Vagina (tissue), 2 donors: ENCODE results near the gene MDGA2. TPM values are rescaled to one million over a fixed set of nuclear protein-coding genes. Genes with fewer than 3 reads are reported as not detected.
"Not testable (repeated sequence)": the region's sequence is repeated elsewhere in the genome, so short reads cannot be mapped to it uniquely, and the experiment has no call there.

Source experiments
- DNase-seq, 2 donors: peaks; one replicate each; pipeline ENCODE4 v3.0.0-alpha.2; 2017; ENCODE audit errors: extremely low spot score in 2 of 2
- H3K27ac ChIP-seq: fragments of 200-600 bp; sonication (generic); one replicate; pipeline ENCODE4 v1.5.1; 2019
- H3K27me3 ChIP-seq: fragments of 200-600 bp; sonication (generic); one replicate; pipeline ENCODE4 v1.5.1; 2019
- H3K36me3 ChIP-seq, 2 donors: fragments of 200-600 bp; sonication (generic); one replicate each; pipeline ENCODE4 v1.5.1; 2017 to 2019
- H3K4me1 ChIP-seq: fragments of 200-600 bp; sonication (generic); one replicate; pipeline ENCODE4 v1.5.1; 2019
- H3K4me3 ChIP-seq, 2 donors: fragments of 200-600 bp; sonication (generic); 1 replicate in 1 of 2; 2 replicates in 1 of 2; pipeline ENCODE4 v1.5.1; 2016 to 2019
- H3K9me3 ChIP-seq: fragments of 200-600 bp; sonication (generic); one replicate; pipeline ENCODE4 v1.5.1; 2019
- CTCF ChIP-seq, 3 experiments: fragments of 450-650 bp in 2 of 3; fragments of 200-600 bp in 1 of 3; sonication (generic) in 1 of 3; IDR thresholded peaks; one replicate each; pipeline ENCODE4 v1.5.1; 2017 to 2019; ENCODE audit warnings: antibody characterized with exemption in 3 of 3, mild to moderate bottlenecking in 2 of 3, moderate library complexity in 2 of 3
- POLR2A ChIP-seq, 2 donors: fragments of 450-650 bp; IDR thresholded peaks; one replicate each; pipeline ENCODE4 v1.6.1; 2017; ENCODE audit warnings: antibody characterized with exemption in 2 of 2, mild to moderate bottlenecking in 2 of 2, moderate library complexity in 2 of 2
- POLR2AphosphoS5 ChIP-seq, 2 donors: sonication (generic); formaldehyde crosslinking; IDR thresholded peaks; one replicate each; pipeline ENCODE4 v1.9.0; 2017; ENCODE audit warnings: antibody characterized with exemption in 2 of 2, mild to moderate bottlenecking in 2 of 2, low read depth in 1 of 2; ENCODE audit not compliant: insufficient read depth in 1 of 2
- intact Hi-C: fragments of 100-400 bp; cut with DNase I; formaldehyde crosslinking; loops from one replicate; pipeline ENCODE4 v1.15.1; 2023
- total RNA-seq: library from RNA; depleted of rRNA; stranded (reverse); fragments of >200 nt; gene quantifications from one replicate; pipeline ENCODE4 v1.2.3, GENCODE V29; 2016

The MDGA2 gene
- total RNA-seq, 1 donor from 2014 or later: not detected

GRCh38 chr14:46951103-46951502 is 724.3 kb downstream of the MDGA2 start:
- intact Hi-C loops: no loop called here

GRCh38 chr14:46940611-46941010 is 734.8 kb downstream of the MDGA2 start:
- H3K9me3 ChIP-seq: no peaks in the 10 kb centered on the region
- TF ChIP-seq POLR2AphosphoS5 (IDR thresholded peaks at IDR 0.05; ENCODE audit: insufficient read depth in 1 of 2, low read depth in 1 of 2) (no peak), CTCF (IDR thresholded peaks at IDR 0.05) (no peak), POLR2A (IDR thresholded peaks at IDR 0.05) (no peak)
- H3K36me3 ChIP-seq: no peaks in the 10 kb centered on the region
- no peak overlapping the region for H3K27ac ChIP-seq
- H3K4me1 ChIP-seq: no peaks in the 10 kb centered on the region
- intact Hi-C loops: no loop called here
- H3K27me3 ChIP-seq: no peaks in the 10 kb centered on the region
- no peak for DNase-seq
- H3K4me3 ChIP-seq: no peak overlapping the region

More at GRCh38 chr14:46951103-46951502, 724.3 kb downstream of the MDGA2 start:
- H3K27me3 ChIP-seq: no peaks in the 10 kb centered on the region
- H3K4me1 ChIP-seq: no peaks in the 10 kb centered on the region
- H3K9me3 ChIP-seq: no peaks in the 10 kb centered on the region
- TF ChIP-seq POLR2AphosphoS5 (IDR thresholded peaks at IDR 0.05; ENCODE audit: insufficient read depth in 1 of 2, low read depth in 1 of 2): no peak
- no peak for TF ChIP-seq CTCF (IDR thresholded peaks at IDR 0.05)
- TF ChIP-seq POLR2A (IDR thresholded peaks at IDR 0.05): no peak
- no peak for DNase-seq
- H3K27ac ChIP-seq: no peak overlapping the region
- no peaks in the 10 kb centered on the region for H3K36me3 ChIP-seq
- no peak overlapping the region for H3K4me3 ChIP-seq

GRCh38 chr14:46920542-46920941 is 754.9 kb downstream of the MDGA2 start:
- TF ChIP-seq CTCF (IDR thresholded peaks at IDR 0.05) (no peak), POLR2A (IDR thresholded peaks at IDR 0.05) (no peak), POLR2AphosphoS5 (IDR thresholded peaks at IDR 0.05; ENCODE audit: insufficient read depth in 1 of 2, low read depth in 1 of 2) (no peak)
- no peaks in the 10 kb centered on the region for H3K27me3 ChIP-seq
- no peak overlapping the region for H3K27ac ChIP-seq
- intact Hi-C loops: no loop called here
- H3K4me3 ChIP-seq: no peak overlapping the region
- H3K4me1 ChIP-seq: no peaks in the 10 kb centered on the region
- DNase-seq: no peak
- no peaks in the 10 kb centered on the region for H3K36me3 ChIP-seq
- H3K9me3 ChIP-seq: no peaks in the 10 kb centered on the region

GRCh38 chr14:46915539-46915938 is 759.9 kb downstream of the MDGA2 start:
- H3K9me3 ChIP-seq, H3K27me3 ChIP-seq, H3K36me3 ChIP-seq, H3K4me3 ChIP-seq, H3K27ac ChIP-seq, DNase-seq, H3K4me1 ChIP-seq, intact Hi-C loops: not testable (repeated sequence)

- Histone ChIP-seq H3K27me3 (no peaks in the 10 kb centered on the region), H3K9me3 (no peaks in the 10 kb centered on the region), H3K4me1 (no peaks in the 10 kb centered on the region), H3K36me3 (no peaks in the 10 kb centered on the region), H3K27ac (no peak overlapping the region), H3K4me3 (no peak overlapping the region)
- no peak for DNase-seq
- TF ChIP-seq CTCF (IDR thresholded peaks at IDR 0.05) (no peak), POLR2AphosphoS5 (IDR thresholded peaks at IDR 0.05; ENCODE audit: insufficient read depth in 1 of 2, low read depth in 1 of 2) (no peak), POLR2A (IDR thresholded peaks at IDR 0.05) (no peak)
- intact Hi-C loops: no loop called here
Observed at GRCh38 chr14:46902837-46903236, 772.6 kb downstream of the MDGA2 start.

GRCh38 chr14:46894476-46894875 is 780.9 kb downstream of the MDGA2 start:
- intact Hi-C loops: no loop called here
- no peaks in the 10 kb centered on the region for H3K4me1 ChIP-seq
- H3K27me3 ChIP-seq: no peaks in the 10 kb centered on the region
- no peaks in the 10 kb centered on the region for H3K36me3 ChIP-seq
- H3K27ac ChIP-seq: no peak overlapping the region
- no peak for DNase-seq
- H3K9me3 ChIP-seq: no peaks in the 10 kb centered on the region
- no peak overlapping the region for H3K4me3 ChIP-seq
- no peak for TF ChIP-seq CTCF (IDR thresholded peaks at IDR 0.05)
- no peak for TF ChIP-seq POLR2A (IDR thresholded peaks at IDR 0.05)
- no peak for TF ChIP-seq POLR2AphosphoS5 (IDR thresholded peaks at IDR 0.05; ENCODE audit: insufficient read depth in 1 of 2, low read depth in 1 of 2)
